HG03060 (cell line): ENCODE data around the gene TMPRSS15.

Source experiments
- ATAC-seq: cut with Tn5 transposase; IDR thresholded peaks from one replicate; pipeline ENCODE4 v1.9.1; 2021; ENCODE audit warnings: low read depth, moderate number of reproducible peaks; ENCODE audit not compliant: unreplicated experiment

TMPRSS15 gene

GRCh38 chr21:18354947-18355346 is 48.6 kb downstream of the TMPRSS15 start:
- ATAC-seq: no peak

DNA sequence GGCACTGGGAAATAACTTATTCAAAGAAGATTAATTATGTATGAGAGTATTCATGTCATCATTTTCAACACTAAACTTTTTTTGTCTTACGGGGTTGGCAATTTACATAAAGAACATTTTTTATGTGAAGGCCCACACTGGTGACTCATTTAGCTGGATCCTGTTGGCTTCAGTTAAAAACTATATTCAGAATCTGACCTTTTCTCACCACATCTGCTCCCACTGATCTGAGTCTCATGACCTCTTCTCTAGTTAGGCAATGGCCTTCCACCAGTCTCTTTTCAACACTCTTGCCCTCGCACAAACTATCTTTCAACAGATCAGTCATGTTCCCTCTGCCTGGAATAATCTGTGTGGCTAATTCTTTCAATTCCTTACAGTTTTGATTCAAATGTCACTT is 53.4 kb downstream of the TMPRSS15 start:
- ATAC-seq: no peak

DNA sequence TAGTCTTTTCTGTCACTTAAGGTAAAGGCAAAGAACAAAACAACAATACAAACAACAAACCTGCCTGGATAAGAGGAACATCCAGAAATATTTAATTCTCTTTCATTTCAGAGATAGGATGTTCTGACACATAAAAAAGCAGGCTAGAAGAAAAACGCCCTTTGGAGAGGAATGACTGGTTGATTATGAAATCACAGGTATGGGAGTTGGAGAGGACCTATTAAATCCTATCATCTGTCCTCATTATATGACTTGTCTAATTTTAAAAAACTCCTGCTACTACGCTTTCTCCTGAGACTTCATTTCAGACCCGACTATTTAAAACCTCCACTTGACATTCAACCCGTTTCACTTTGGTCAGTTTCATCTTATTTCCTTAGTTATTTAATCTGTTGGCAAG is 54.1 kb downstream of the TMPRSS15 start:
- ATAC-seq: no peak

DNA sequence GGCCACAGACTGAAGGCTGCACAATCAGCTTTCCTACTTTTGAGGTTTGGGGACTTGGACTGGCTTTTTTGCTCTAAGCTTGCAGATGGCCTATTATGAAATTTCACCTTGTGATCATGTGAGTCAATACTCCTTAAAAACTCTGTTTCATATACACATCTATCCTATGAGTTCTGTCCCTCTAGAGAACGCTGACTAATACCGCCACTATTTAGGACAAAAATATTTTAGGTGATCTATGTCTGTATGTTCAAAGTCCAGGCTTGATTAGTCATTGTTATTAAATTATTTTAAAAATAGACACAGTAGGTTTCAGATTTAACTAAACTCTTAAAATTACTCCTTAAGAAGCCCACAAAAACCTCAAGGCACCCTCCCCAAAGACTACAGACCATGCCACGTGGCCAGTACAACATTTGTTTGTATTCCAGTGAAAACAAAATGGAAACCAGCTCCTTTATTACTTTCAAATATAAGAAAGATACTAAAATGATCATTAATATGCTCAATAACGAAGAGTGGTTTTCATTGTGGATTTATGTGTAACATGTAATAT is 63.1 kb downstream of the TMPRSS15 start:
- ATAC-seq: no peak

GRCh38 chr21:18335651-18336236 is 67.8 kb downstream of the TMPRSS15 start:
- ATAC-seq: no peak

GRCh38 chr21:18334066-18334465 is 69.5 kb downstream of the TMPRSS15 start:
- ATAC-seq: no peak

DNA sequence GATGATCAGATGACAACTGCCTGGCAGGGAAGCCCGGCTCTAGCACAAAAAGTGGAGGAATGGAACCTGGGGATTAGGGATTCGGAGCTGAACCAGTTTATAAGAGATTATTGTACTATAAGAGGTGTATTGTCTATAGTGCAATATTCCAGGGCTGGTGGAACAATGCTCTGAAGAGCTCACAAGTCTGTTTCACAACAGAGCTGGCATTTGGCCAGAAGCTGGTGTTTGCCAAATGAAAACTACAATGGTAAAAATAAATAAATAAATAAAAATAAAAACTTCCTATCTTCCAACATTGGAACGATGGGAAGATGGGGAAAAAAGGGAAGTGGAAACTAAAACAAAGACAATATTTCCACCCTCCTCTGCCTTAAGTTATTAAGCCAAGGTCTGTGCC is 85.4 kb downstream of the TMPRSS15 start:
- ATAC-seq: no peak

DNA sequence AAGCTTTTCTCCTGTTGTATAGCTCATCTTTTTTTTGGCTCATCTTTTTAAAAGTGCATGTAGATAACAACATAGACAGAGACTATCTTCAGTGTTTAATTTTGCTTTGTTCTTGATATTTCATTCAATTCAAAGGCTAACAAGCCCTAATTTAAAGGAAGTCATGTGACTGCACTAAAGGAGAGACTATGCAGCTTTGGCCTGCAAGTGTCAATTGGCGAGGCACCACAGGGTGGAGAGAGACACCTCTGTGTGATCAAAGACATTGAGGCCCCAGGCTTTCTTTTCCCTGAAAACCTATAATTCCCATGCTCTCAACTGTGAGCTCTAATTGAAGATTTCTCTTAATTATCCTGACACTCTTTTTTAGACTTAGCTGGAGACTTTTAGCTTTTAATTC is 105.4 kb downstream of the TMPRSS15 start:
- ATAC-seq: no peak

DNA sequence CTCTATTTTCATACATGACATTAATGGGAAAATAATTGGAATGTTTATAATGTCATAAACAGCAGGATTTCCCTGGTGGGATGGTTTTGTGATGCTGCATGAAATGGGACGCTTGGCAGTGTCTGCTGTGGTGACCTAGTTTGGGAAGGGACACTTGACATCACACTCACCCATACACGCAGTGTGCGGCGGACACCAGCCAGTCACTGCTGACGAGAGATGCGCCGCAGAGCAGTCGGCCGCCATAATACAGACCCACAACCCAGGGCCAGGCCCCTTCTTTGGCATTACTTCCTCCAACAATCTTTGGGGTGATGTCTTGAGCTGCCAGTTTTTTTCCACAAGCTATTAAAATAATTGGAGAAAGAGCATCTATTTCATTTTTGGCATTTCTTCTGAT is 109.5 kb downstream of the TMPRSS15 start:
- ATAC-seq: no peak

DNA sequence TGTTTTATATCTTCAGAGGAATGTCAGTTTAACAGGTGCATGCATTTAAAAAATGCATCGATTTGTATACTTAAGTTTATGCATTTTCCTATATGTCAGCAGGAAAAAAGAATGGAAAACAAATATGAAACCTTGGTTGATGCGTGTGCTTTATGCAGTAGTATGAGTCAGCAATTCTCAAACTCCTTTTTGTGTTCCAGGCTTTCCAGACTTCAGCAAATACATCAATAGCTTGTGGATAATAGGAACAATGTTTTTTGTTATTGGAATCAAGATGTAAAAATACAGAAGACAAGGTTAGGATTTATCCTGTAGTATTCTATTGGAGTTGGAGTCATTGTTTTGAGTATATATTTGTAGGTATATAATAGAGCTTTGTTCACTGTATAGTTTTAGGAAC is 113.7 kb downstream of the TMPRSS15 start:
- ATAC-seq: no peak

GRCh38 chr21:18285379-18285778 is 118.2 kb downstream of the TMPRSS15 start:
- no peak for ATAC-seq

- no peak for ATAC-seq
Observed at GRCh38 chr21:18275781-18276180, 127.8 kb downstream of the TMPRSS15 start.

DNA sequence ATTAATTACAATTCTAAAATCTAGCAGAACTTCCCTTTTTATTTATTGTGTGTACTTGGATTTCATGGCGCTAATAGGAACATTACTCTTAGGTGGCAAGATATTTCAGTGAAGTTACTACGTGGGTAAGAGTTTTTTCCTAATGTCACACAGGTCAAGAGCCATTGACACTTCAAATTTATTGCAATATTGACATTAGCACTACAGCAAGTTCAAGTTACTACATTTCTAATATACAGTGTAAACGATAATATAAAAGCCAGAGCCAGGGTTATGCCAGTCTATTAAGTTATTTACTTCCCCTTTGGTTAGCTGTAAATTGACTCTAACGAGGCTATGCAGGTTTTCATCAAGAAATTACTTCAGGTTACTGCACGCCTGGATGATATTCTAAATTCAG is 129.2 kb downstream of the TMPRSS15 start:
- ATAC-seq: no peak

- ATAC-seq: no peak
Observed at GRCh38 chr21:18273400-18273799, 130.2 kb downstream of the TMPRSS15 start.

DNA sequence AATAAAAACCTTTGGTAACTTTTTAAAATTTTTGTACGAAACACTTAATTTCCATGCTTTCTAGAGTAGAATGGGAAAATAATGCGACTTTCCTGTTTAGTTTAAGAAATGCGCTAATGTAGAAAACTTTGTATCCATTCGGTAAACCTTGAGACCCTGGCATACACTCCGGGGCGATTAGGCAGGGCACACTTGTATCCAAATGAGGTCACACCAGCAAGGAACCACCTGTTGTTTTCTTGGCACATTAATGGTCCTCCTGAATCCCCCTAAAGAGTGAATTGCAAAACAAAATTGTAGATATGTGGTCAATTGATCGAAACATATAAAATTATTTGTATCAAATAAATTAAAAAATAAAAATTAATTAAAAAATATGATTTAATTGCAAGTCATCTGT is 133.7 kb downstream of the TMPRSS15 start:
- no peak for ATAC-seq

GRCh38 chr21:18268906-18269305 is 134.7 kb downstream of the TMPRSS15 start:
- no peak for ATAC-seq

- ATAC-seq: no peak
Observed at GRCh38 chr21:18267496-18267895, 136.1 kb downstream of the TMPRSS15 start.

DNA sequence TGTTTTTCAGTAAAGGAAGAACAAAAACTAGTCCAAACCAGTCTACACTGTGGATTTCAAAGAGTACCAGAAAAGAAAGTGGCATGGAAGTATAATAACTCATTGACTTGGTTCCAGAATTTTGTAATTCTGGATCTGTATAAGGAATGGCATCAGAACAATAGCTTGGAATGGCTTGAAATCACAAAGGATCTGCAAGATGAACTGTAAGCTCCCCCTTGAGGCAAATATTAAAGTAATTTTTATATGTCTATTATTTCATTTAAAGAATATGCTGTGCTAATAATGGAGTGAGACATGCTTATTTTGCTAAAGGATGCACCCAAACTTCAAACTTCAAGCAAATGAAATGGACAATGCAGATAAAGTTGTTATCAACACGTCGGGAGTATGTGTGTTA is 137.6 kb downstream of the TMPRSS15 start:
- no peak for ATAC-seq

DNA sequence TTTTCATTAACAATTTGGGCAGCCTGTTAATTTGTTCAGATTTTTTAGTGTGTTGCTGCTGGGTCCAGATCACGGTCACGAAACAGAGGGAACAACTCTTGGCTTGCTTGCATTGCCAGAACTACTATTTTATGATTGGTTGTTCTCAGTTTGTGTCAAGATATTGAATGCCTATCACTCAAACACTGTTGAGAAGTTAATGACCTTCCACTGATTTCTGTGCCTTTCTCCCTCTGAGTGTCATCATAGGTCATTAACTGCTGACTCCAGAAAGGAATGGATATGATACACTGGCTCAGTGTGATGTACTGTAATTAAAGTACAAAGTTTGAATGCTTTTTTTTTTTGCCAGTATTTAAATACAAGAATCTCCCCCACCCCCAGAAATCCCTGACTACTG is 149.8 kb downstream of the TMPRSS15 start:
- no peak for ATAC-seq

DNA sequence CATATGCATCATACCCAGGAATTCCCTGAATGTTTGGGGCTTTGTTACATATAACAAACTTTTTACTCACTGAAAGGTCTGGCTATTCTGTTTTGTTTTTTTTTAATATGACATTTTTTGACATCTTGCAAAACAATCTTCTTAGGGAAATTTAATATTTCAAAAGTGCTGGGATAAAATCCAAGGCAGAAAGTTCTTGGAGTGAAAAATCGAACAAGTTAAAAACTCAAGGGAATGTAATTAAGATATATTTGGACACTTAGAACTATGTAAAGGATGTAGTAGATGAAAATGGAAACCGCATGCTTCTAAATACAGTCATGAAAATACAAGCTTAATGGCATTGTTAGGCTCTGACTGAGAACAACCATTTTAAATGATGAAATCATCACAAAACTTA is 150.4 kb downstream of the TMPRSS15 start:
- ATAC-seq: no peak

DNA sequence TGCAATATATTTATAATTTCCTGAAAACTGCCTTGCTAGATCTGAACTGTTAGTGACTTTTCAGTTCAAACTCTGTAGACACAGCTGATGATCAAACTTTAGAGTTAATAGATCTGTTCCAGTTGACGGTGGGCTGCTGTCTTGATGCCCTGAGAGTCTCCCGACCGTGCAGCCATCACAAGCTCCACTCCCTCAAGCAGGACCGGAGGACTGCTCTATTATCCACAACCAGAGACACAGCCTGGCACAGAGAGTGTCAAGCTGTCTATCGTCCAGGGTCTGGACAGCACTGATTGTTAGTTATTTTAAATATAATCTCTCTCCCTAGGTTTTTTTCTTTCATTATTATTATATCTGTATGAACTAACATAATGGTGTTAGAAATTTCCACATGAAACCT is 150.9 kb downstream of the TMPRSS15 start:
- no peak for ATAC-seq

GRCh38 chr21:18252256-18252655 is 151.3 kb downstream of the TMPRSS15 start:
- no peak for ATAC-seq

- ATAC-seq: no peak
Observed at GRCh38 chr21:18251065-18251464, 152.5 kb downstream of the TMPRSS15 start.
